ENCODE measurements around the gene MTHFSD.

Gene MTHFSD

DNA sequence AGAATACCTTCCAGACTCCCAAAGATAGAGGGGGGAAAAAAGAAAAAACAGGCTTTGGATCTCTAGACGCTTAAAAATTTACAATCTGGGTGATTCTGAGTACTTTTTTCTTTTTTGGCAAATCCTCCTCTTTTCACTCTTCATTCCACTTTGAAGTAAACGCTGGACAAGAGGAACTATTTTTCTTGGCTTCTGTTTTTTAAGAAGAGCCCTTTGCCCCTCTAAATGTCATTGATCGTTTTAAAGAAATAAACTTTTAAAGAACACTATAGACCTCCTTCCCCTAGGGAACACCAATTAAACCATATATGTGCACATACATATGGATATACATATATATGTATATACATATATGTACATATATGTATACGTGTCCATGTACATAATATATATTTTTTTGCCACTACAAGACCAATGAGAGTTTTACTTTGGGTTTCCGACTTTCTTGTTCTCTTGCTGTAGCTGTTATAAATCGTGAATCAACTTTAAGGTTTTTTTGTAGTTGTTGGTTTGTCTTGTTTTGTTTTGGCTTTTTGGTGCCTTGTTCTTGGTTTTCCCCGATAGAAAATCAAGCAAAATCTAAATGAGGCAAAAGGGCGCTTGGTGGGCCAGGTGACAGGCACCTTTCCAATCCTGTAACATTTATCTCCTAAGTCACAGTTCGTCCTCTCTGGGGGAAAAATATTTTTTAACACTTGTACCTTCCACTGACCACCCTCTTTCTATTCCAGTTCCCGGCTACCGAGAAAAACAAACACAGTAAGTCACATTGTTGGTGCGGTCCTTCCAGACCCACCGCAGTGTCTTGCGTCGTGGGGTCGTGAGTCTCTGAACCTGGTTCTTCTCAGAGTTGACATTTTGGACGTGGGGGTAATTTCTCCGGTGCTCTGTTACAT, 40.3 kb downstream of the MTHFSD start:
- no peak for DNase-seq (ENCODE audit: low read depth)

DNA sequence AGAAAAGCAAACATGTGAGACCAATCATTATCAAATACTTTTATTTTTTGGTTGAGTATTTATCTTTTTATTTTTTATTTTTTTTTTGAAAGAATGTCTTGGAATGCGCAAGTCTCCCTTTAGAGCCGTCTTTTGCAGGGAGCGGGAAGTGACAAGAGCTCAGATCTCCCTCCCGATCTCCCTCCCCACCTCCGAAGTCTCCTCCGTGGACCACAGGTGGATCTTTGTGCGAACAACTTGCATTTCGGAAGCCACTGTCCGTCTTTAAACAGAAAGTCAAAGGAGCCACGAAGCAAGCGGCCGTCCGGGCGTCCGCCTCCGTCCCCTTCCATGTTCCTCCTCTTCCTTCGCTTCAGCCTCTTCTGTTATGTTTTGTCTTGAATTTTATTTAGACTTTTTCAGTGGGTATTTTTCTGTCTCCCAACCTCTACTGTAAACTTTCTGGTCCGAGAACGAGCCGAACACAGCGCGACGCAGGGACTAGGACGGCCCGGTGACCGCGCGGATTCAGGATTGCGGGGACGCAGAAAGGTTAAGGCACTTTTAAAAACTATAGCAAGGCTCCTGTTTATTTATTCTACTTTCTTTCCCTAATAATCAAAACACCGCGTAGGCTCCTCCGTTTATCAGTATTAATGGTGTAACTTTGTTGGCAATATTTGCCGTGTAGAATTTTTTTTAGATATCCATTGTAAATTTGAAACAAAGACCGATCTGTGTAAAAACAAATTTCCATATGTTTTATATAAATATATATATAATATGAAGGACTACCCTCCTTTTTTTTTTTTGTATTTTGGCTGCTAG, 41.4 kb downstream of the MTHFSD start:
- no peak for DNase-seq (ENCODE audit: low read depth)

DNA sequence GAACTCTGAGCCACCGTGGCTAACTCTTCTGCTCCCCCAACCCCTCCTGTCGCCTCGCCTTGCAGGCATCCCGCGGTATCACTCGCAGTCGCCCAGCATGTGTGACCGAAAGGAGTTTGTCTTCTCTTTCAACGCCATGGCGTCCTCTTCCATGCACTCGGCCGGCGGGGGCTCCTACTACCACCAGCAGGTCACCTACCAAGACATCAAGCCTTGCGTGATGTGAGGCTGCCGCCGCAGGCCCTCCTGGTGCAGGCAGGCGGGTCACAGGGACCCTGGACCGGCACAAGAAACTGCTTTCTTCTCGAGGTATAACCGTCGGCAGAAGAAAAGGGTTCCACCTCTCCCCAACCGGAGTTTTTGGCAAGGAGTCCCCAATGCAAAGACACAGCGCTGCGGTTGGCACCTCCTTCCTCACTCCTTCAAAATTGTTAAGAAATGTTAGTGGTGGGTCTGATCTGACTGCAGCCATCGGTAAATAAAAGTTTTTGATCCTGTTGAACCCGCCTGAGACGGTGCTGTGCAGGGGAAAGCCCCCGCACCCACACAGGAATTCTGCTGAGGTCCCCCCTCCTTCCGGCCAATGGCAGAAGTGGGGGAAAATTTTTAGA, 42.1 kb downstream of the MTHFSD start:
- peak; percentile 35 for DNase-seq (ENCODE audit: low read depth)

DNA sequence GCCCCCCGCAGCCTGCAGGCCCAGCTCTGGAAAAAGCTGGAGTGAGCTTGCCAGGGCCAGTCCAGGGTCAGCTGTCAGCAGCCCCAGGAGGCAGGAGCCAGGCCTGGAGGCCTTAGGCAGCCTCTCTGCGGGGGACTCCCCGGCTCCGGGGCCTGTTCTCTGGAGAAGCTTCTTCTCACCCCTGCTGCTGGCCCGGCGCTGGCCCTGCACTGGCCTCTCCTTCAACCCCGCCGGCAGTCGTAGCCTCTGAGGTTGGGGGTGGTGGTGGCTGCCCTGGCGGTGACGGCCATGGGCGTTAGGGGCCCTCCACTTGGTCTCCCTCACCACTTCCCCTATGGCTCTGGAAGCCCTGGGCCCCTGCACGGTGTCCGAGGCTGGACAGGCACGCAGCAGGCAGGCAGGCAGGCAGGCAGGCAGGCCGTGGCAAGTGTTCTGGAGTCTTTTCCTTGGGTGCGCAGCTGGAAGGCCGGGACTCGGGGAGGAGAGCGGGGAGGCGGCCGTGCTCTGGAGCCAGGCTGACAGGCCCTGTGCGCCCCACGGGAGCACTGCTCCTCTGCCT, 42.7 kb downstream of the MTHFSD start:
- DNase-seq (ENCODE audit: low read depth), result peak; percentile 45

DNA sequence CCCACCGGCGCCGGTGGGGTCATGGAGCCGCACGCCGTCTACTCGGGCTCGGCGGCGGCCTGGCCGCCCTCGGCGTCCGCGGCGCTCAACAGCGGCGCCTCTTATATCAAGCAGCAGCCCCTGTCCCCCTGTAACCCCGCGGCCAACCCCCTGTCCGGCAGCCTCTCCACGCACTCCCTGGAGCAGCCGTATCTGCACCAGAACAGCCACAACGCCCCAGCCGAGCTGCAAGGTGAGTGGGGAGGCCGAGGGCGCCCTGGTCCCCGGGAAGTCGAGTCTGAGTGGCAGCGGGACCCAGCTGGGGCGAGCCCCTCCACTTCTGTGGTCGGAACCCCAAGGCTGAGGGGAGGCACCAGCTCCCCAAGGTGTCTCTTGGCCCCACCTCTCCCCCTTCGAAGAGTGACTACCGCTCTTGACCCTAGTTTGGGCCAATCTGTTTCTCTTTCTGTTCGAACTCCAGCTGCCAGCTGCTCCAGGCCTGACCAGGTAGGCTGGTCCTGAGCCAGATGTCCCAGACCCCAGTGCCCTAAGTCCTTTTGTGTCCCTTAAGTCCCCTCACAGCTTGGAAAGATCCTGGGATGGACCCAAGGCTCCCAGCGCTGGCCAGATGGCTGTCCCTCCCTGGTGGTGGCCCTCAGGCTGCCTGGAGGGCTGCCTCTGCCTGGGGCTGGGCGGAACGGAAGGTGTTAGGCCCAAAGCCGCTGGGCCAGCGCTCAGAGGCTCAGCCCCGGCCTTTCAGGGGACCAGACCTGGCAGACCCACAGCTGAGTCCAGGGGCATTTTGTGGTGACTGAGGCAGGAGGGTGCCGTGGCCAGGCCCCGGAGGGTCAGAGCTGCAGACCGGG, 43.5 kb downstream of the MTHFSD start:
- DNase-seq (ENCODE audit: low read depth), result peak; percentile 49

DNA sequence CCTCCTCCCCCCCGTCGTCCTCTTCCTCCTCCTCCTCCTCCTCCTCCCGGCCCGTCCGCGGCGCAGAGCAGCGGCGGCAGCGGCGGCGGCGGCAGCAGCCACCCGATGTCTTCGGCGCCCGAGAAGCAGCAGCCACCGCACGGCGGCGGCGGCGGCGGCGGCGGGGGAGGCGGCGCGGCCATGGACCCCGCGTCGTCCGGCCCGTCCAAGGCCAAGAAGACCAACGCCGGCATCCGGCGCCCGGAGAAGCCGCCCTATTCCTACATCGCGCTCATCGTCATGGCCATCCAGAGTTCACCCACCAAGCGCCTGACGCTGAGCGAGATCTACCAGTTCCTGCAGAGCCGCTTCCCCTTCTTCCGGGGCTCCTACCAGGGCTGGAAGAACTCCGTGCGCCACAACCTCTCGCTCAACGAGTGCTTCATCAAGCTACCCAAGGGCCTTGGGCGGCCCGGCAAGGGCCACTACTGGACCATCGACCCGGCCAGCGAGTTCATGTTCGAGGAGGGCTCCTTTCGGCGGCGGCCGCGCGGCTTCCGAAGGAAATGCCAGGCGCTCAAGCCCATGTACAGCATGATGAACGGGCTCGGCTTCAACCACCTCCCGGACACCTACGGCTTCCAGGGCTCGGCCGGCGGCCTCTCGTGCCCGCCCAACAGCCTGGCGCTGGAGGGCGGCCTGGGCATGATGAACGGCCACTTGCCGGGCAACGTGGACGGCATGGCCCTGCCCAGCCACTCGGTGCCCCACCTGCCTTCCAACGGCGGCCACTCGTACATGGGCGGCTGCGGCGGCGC, 44.4 kb downstream of the MTHFSD start, which contains the start of gene FOXF1:
Gene FOXF1, plus strand, starts transcription at position 63 of the 797 bp plus-strand sequence. Its CDS starts 43 bp downstream, at position 106.
- DNase-seq (ENCODE audit: low read depth), result peak; percentile 79

DNA sequence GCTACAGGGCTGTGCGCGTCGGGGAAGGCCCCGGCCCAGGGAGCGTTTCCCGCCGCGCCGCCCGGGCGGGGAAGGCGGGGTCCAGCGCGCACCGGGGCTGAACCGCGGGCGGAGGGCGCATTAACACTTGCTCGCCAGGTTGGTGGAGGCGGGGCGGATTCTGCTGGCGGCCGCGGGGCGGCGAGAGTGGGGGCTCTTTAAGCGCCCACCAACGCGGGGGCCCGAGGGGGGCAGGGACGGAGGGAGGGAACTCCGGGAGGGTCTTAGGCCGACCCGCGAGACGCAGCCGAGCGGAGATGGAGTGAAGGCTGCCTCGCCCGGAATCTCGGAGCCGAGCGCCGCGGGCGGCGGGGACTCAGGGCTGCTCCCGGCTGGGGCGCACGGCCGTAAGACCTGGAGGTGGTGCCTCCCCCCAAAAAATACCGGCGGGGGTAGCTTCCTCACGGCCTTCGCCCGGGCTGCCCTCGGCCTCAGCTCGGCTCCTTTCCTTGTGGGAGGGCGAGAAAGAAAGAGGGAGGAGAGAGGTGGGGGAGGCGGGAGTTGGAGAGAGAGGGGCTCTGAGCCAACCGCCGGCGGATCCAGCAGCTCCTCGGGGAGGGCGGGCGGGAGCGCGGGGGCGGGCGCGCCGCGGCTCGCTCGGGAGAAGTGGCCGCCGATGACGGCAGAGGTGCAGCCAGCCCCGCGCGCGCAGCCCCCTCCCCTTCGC, 45.1 kb downstream of the MTHFSD start:
- peak; percentile 93 for DNase-seq (ENCODE audit: low read depth)

DNA sequence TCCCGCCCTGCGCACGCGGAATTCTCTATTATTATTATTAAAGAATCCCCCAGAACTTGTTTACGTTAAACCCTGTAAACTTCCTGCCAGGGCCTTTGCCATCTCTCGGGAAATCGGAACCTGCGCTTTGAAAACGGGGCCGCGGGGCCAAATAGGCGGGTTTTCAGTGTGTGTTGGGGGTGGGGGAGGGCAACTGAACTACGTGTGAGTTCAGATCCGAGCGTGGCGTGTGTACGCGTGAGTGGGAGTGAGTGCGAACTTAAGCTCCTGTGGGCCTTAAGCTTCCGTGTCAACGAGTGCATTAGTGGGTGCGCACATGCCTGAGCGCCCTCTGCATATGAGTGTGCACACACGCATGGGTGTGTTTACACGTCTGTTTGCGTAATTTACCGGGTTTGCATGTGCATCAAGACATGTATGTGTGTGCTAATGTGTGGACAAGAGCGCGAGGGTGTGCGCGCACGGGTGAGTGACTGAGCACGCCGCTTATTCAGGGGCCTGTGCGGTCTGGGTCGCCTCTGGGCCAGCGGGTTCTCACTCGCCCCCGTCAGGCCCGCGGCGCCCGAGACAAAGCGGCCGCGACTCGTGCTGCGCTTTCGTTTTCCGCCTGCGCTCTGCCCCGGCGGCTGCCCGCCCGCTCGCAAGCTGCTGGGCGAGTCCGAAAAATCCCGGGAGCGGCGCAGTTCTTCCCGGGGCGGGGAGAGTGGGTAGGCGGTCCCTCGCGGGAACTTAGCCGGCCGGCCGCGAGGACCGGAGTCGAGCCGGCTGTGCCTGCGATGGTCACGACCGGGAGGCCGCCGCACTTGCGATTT, 45.9 kb downstream of the MTHFSD start:
- peak; percentile 86 for DNase-seq (ENCODE audit: low read depth)

DNA sequence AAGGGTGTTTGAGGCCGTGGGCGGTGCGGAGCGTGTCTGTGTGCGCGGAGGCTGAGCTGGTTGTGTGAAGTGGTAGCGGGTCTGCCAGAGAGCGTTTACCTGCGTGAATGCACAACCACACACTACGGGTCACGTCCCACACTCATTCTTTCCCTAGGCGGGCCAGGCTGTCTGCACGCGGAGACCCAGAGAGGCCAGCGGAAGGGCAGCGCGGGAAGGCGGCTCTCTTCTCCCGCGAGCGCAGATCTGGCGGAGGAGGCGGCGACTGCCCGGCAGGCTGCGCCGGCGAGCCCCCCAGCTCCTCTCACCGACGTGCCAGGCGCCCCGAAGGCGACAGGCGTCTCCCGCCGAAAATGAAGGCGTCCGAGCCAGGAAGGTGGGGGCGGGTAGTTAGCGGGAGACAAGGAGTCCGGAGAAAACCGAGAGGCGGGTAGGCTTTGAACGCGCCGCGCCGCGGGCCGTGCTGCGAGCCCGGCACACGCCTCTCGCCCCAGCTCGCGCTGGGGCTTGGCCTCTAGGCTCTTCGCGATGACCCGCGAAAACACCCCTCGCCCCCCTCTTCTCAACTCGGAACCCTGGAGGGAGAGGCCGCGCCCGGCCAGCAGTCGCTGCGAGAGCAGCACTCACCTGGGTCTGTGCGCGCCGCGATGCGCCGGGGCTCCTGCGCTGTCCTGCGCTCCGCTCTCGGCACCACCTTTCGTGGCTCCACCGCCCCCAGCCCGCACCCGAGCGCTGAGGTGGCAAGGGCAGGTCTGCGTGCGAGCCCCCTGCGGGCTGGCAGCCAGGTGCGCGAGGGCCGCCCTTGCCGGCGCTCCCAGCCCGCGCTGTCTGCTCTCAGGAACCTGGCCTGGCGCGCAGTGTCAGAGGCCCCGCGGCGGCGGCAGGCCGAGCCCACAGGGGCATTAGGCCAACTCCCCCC, 46.7 kb downstream of the MTHFSD start:
- peak; percentile 62 for DNase-seq (ENCODE audit: low read depth)

DNA sequence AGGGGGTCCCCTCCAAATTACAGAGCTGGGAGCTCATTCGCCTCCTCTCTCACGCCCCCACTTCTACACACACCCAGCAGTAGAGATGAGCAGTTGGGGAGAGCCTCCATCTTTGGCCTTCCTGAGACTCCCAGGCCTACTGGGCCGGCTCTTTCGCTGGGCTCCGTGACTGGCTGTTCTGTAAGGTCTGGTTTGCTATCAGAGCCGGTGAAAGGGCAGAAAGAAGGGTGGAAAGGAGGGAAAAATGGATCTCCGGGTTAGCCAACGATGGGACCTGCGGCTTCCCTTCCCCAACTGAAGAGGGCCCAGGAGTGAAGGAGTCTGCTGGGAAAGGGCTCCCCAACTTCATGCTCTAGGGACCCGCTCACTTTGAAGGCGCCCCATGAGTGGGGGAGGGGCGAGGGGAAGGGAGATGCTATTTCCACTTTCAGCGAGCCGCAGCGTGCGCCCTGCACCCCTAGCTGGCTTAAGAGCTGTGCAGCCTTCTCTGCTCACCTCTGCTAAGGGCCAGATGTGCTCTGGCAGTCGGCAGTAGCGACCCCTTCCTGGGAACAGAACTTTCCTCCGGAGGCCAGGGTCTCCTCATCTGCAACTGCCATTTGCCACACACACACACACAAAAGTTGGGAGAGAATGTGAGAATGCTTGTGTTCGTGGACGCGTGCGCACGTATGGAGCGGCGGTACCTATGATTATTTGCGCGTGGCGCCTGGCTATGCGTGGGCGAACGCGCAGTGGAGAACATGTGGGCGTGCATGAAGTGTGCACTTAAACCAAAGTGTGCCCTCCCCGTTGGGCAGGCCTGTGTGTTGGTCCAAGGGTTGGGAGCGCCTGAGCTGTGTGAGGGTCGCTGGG, 47.6 kb downstream of the MTHFSD start:
- no peak for DNase-seq (ENCODE audit: low read depth)

DNA sequence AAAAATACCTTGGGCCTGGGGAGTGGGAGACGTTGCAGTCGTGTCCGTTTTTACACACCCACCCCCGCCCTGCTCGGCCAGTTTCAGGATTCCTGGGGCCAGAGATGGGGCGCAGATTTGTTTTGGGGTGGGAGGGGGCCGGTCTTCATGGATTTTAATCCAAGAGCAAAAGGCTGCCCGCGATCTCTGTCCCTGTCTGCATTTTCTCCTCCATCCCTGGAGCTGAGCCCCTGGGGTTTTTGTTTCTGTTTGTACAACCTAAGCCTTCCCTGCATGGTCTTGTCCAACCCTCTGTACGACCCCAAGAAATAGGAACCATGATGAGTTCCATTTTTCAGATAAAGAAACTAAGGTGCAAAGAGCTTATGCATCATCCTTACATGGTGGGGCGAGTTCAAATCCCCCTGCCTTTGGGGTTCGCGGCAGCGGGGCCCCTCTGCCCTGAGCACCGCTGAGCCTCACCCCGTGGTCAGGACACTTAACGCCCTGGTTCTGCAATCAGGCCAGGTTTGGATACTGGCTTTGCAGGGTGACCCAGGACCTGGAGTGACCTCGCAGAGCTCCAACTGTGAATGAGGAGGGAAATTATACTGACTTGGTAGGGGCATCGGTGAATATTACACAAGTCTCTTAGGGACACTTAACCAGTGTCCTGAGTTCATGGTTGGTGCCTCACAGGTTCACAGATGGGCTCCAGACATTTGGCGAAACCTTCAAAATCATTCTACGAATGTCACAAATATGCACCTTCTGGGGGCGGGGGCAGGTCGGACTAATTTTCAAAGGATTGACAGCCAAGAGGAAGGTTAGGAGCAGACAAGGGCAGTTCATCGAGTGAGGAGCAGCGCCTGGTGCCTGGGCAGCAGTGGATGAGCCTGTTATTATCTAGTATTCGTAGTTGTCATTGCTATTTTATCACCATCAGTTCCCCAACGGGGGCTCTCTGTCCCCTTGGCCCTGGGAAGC, 48.9 kb downstream of the MTHFSD start:
- DNase-seq (ENCODE audit: low read depth), result no peak

DNA sequence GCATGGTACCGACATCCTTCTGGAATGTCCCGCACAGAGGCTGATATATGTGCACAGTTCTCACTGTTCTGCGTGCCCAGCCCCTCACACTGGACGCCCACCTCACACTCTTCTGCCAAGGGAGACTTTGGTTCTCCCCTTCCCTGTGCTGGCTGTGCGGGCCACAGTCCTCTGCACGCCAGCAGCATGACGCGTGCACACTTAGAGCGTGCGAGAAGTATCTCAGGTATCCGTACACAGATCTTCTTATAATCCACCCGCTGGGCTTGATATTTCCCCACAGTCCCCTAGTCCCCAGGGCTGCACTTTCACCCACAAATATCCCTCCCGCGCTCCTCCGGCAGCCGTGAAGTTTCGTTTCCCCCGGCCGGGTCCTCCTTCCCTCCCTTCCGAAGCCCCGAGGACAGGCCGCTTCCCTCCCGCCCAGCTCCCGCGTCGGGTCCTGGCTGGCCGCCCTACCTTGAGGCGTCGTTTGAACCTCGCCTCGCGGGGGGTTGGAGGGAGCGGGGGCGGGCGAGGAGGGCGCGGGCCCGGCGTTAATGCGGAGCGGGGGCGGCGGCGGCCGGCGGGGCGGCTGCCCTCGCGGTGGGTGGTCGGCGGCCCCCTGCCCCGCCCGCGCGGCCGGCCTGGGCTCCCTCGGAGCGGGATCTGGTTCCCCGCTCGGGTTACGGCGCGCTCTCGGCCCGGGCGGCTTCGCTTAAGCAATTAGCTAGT, 49.7 kb downstream of the MTHFSD start:
- DNase-seq (ENCODE audit: low read depth), result peak; percentile 37

DNA sequence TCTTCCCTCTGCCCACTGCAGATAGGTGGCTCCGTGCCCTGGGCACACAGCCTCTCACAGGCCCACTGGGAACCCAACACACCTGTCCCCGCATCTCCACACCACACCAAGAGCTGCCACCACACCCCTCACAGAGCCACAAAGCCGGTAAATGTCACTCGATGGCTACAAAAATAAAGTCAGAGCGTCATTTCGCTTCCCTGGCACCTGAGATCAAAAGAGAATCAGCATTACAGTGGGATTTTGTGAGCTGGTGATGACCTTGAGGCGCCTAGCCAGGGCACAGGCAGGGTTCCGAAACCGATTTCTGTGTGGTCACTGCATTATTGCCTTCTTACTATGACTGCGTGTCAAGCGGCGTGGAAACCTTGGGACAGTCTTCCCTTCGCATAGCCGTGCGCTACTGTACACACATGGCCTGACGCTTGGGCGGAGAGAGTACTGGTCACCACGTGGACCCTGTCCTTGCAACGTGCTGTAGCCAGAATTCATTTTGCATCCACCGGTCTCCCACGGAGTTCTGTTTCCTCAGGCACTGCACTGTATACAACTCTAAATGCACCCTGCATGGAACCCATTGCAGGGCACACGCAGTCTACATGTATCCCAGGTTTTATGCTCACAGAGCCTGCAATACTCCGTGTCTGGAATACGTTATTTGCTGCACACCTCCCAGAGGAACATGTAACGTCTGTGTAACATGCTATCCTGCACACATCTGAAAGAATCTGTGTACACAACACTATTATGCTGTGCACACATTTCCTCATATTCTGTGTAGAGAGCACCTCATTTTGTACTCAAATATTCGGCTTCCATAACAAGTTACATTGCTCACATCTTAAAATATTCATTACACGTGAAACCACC, 50.5 kb downstream of the MTHFSD start:
- DNase-seq (ENCODE audit: low read depth), result no peak

DNA sequence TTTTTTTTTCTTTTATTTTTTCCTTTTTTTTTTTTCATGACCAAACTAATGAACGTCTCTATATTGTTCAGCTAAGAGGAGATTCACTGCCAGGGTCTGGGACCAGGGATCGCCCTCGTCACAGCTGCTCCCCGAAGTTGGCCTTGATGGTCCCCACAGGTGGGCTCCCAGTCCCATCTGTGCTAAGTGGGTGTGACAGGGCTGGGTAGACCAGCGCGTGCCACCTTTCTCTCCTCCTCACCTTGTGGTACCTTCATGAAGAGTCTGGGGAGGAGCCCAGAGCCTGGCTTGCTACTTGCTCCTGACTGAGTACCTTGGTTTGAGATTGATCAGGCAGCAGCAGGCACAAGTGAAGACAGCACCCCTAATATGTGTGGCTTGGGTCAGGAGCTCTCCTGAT, 51.2 kb downstream of the MTHFSD start:
- no peak for DNase-seq (ENCODE audit: low read depth)

All from ELR (cell line).